HAP-1 (cell line): Measurements from ENCODE around the gene SH3YL1.

ENCODE experiments used
- DNase-seq, 2 experiments: peaks; one replicate each; pipeline ENCODE4 v3.0.0-alpha.2; 2016 to 2020; ENCODE audit warnings: low spot score in 2 of 2
- H3K27me3 ChIP-seq: fragments of 250-450 bp; sonication (Bioruptor Pico); 2 replicates; pipeline ENCODE4 v1.5.1; 2020; ENCODE audit warnings: low read depth, mild to moderate bottlenecking, moderate library complexity
- H3K36me3 ChIP-seq: fragments of 250-450 bp; sonication (Bioruptor Pico); replicated peaks from 2 replicates; pipeline ENCODE4 v1.5.1; 2020; ENCODE audit warnings: mild to moderate bottlenecking
- H3K4me1 ChIP-seq: fragments of 250-450 bp; sonication (Bioruptor Pico); 2 replicates; pipeline ENCODE4 v1.5.1; 2020; ENCODE audit warnings: mild to moderate bottlenecking
- H3K4me3 ChIP-seq: fragments of 250-450 bp; sonication (Bioruptor Pico); 2 replicates; pipeline ENCODE4 v1.5.1; 2020; ENCODE audit warnings: mild to moderate bottlenecking, moderate library complexity
- H3K9me3 ChIP-seq: fragments of 250-450 bp; sonication (Bioruptor Pico); 2 replicates; pipeline ENCODE4 v1.5.1; 2020; ENCODE audit warnings: mild to moderate bottlenecking, moderate library complexity
- in situ Hi-C: fragments of 300-500 bp; cut with MboI; formaldehyde crosslinking; loops from 3 replicates; pipeline ENCODE4 v1.14.3; 2020; ENCODE audit warnings: low sequenced_read_pairs, inconsistent platforms, mixed read lengths

SH3YL1 gene

GRCh38 chr2:208335-208734 is 55.5 kb downstream of the SH3YL1 start:
- in situ Hi-C loops = no loop called here
- Histone ChIP-seq H3K4me3 (no peak overlapping the region), H3K27me3 (no peaks in the 10 kb centered on the region), H3K36me3 (no peaks in the 10 kb centered on the region), H3K9me3 (no peaks in the 10 kb centered on the region), H3K4me1 (no peaks in the 10 kb centered on the region)
- DNase-seq = no peak

DNA sequence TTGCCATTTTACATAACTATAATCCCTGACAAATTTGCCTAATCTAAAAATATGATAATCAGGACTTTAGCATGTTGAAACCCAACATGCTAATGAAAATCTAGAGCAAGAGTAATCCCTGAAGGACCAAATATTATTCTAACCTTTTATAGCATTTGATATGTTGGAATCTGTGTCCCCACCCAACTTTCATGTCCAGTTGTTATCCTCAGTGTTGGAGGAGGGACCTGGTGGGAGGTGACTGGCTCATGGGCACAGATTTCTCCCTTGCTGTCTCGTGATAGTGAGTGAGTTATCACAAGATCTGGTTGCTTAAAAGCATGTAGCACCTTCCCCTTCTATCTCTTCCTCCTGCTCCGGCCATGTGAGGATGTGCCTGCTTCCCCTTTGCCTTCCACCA is 59.8 kb downstream of the SH3YL1 start:
- in situ Hi-C loops = no loop called here
- Histone ChIP-seq H3K4me1 (no peaks in the 10 kb centered on the region), H3K4me3 (no peak overlapping the region), H3K27me3 (no peaks in the 10 kb centered on the region), H3K36me3 (no peaks in the 10 kb centered on the region), H3K9me3 (no peaks in the 10 kb centered on the region)
- DNase-seq = no peak

DNA sequence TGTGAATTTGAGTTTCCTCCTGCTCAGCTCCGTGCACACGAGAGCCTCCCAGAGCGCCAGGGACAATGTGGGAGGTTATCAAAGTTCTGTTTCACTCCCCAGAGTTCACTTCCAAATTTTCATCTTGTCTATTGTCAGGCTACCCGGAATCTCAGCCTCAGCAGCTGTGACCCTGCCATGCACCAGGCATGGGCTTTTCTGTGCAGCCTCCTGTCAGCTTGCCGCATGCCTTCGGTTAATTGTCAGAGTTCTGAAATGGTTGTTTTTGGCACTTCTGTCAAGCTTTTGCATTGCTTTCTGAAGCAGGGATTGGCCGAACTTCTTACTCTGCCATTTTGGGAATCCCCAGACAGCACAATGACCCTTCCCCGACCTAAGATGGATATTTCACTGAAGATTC is 60.4 kb downstream of the SH3YL1 start:
- H3K9me3 ChIP-seq = no peaks in the 10 kb centered on the region
- no peak overlapping the region for H3K4me3 ChIP-seq
- in situ Hi-C loops = no loop called here
- H3K4me1 ChIP-seq = no peaks in the 10 kb centered on the region
- no peaks in the 10 kb centered on the region for H3K27me3 ChIP-seq
- no peak for DNase-seq
- H3K36me3 ChIP-seq = no peaks in the 10 kb centered on the region

DNA sequence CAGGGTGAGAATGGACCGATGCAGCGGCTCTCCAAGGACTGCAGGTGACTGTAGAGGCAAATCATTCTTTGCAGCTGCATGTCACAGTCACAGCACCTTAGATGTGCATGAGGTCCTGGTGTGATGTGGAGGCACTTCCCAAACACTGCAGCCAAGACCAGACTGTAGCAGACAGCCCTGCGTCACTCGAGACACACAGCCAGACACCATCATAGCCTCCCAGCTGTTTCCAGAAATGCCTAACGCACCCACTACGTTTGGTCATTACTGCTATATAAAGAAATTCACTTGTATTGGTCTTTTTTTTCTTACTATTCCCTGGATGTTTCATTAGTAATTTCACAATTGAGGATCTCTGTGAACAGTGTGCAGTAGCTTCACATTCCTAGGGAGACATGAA is 60.9 kb downstream of the SH3YL1 start:
- H3K27me3 ChIP-seq = no peaks in the 10 kb centered on the region
- DNase-seq = no peak
- H3K4me1 ChIP-seq = no peaks in the 10 kb centered on the region
- H3K36me3 ChIP-seq = no peaks in the 10 kb centered on the region
- no peak overlapping the region for H3K4me3 ChIP-seq
- H3K9me3 ChIP-seq = no peaks in the 10 kb centered on the region
- in situ Hi-C loops = no loop called here

GRCh38 chr2:201648-202433 is 62.0 kb downstream of the SH3YL1 start:
- H3K36me3 ChIP-seq = no peaks in the 10 kb centered on the region
- H3K4me3 ChIP-seq = no peak overlapping the region
- H3K4me1 ChIP-seq = no peaks in the 10 kb centered on the region
- in situ Hi-C loops = no loop called here
- no peak for DNase-seq
- H3K27me3 ChIP-seq = no peaks in the 10 kb centered on the region
- no peaks in the 10 kb centered on the region for H3K9me3 ChIP-seq

GRCh38 chr2:199041-199966 is 64.5 kb downstream of the SH3YL1 start:
- in situ Hi-C loops = no loop called here
- no peak for DNase-seq
- no peaks in the 10 kb centered on the region for H3K27me3 ChIP-seq
- no peaks in the 10 kb centered on the region for H3K36me3 ChIP-seq
- no peaks in the 10 kb centered on the region for H3K4me1 ChIP-seq
- no peak overlapping the region for H3K4me3 ChIP-seq
- no peaks in the 10 kb centered on the region for H3K9me3 ChIP-seq

- Histone ChIP-seq H3K27me3 (no peaks in the 10 kb centered on the region), H3K36me3 (no peaks in the 10 kb centered on the region), H3K4me3 (no peak overlapping the region), H3K4me1 (no peaks in the 10 kb centered on the region), H3K9me3 (no peaks in the 10 kb centered on the region)
- no peak for DNase-seq
- in situ Hi-C loops = no loop called here
Measured at GRCh38 chr2:196406-196805, 67.4 kb downstream of the SH3YL1 start.

- Histone ChIP-seq H3K4me1 (no peaks in the 10 kb centered on the region), H3K27me3 (no peaks in the 10 kb centered on the region), H3K4me3 (no peak overlapping the region), H3K9me3 (no peaks in the 10 kb centered on the region), H3K36me3 (no peaks in the 10 kb centered on the region)
- in situ Hi-C loops = no loop called here
- no peak for DNase-seq
Measured at GRCh38 chr2:195932-196331, 67.9 kb downstream of the SH3YL1 start.

DNA sequence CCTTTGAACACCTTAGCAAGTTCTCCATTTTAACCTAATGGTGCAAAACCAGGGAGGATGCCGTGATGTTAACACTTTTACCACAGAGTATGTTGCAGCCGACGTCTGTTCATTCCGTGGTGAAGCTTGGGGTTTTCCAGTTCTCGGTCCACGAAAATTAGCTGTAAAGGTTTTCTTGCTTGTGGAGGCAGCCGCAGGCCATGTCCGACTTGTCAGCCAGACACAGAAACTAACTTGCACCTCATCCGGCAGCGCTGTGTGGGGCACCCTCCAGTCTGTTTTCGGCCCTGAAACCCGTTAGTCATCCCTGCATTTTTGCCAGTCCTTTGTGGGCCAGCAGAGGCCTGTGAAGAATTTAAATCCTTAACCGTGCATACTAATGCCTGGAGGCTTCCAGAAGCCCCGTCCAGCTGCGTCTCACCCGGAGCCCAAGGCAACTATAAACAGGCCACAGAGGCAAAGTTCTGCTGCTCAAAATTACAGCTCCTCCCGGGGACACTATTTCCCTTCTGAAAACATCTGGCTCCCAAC is 70.6 kb downstream of the SH3YL1 start:
- Histone ChIP-seq H3K36me3 (no peaks in the 10 kb centered on the region), H3K9me3 (no peaks in the 10 kb centered on the region), H3K27me3 (no peaks in the 10 kb centered on the region), H3K4me3 (no peak overlapping the region), H3K4me1 (no peaks in the 10 kb centered on the region)
- in situ Hi-C loops = no loop called here
- no peak for DNase-seq

GRCh38 chr2:191311-192190 is 72.3 kb downstream of the SH3YL1 start:
- H3K27me3 ChIP-seq = no peaks in the 10 kb centered on the region
- DNase-seq = no peak
- H3K4me1 ChIP-seq = no peaks in the 10 kb centered on the region
- no peaks in the 10 kb centered on the region for H3K36me3 ChIP-seq
- H3K9me3 ChIP-seq = no peaks in the 10 kb centered on the region
- H3K4me3 ChIP-seq = no peak overlapping the region
- in situ Hi-C loops = no loop called here

GRCh38 chr2:187825-188224 is 76.0 kb downstream of the SH3YL1 start:
- Histone ChIP-seq H3K4me3 (no peak overlapping the region), H3K4me1 (no peaks in the 10 kb centered on the region), H3K36me3 (no peaks in the 10 kb centered on the region), H3K27me3 (no peaks in the 10 kb centered on the region), H3K9me3 (no peaks in the 10 kb centered on the region)
- in situ Hi-C loops = no loop called here
- no peak for DNase-seq

DNA sequence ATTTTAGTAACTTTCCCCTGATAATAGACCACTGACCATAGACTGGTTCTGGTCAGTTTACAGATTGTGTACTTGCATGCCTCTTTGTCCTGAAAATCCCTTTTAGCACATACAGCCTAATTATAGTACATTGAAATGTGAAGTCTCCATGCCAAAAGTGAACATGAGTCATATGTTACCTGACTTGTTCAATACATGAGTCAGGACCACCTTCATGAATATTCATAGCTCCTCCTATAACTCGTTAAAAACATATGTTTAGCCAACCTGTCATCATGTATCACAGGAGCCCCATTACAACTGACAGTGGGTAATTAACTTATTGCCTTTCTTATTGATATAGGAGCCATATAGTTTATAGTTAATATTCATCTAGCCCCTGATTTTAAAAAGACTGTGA is 78.6 kb downstream of the SH3YL1 start:
- DNase-seq = no peak
- in situ Hi-C loops = no loop called here
- Histone ChIP-seq H3K9me3 (no peaks in the 10 kb centered on the region), H3K4me1 (no peaks in the 10 kb centered on the region), H3K27me3 (no peaks in the 10 kb centered on the region), H3K4me3 (no peak overlapping the region), H3K36me3 (no peaks in the 10 kb centered on the region)

- Histone ChIP-seq H3K27me3 (no peaks in the 10 kb centered on the region), H3K4me3 (no peak overlapping the region), H3K36me3 (no peaks in the 10 kb centered on the region), H3K9me3 (no peaks in the 10 kb centered on the region), H3K4me1 (no peaks in the 10 kb centered on the region)
- in situ Hi-C loops = no loop called here
- no peak for DNase-seq
Measured at GRCh38 chr2:184695-185094, 79.1 kb downstream of the SH3YL1 start.
